SU-DHL-6 (cell line): ENCODE data around the gene PLA1A.
A peak's percentile ranks its signal among the peaks of the same experiment; 100 is the strongest.
"Not testable (repeated sequence)": the region's sequence is repeated elsewhere in the genome, so short reads cannot be mapped to it uniquely, and the experiment has no call there.

ENCODE experiments used
- H2AFZ ChIP-seq: fragments of 200-600 bp; sonication (generic); 2 replicates; pipeline ENCODE4 v1.6.1; 2014; ENCODE audit warnings: low read depth, mild to moderate bottlenecking, moderate library complexity, mixed read lengths, antibody characterized with exemption, low read length; ENCODE audit not compliant: severe bottlenecking
- H3F3A ChIP-seq: fragments of 200-600 bp; shearing (Covaris generic); 2 replicates; pipeline ENCODE4 v1.6.0; 2016; ENCODE audit warnings: antibody characterized with exemption, mild to moderate bottlenecking; ENCODE audit not compliant: insufficient read depth
- H3K27ac ChIP-seq: fragments of 200-600 bp; sonication (generic); 2 replicates; pipeline ENCODE4 v1.5.1; 2016; ENCODE audit warnings: low read depth, mild to moderate bottlenecking, low read length, moderate library complexity, mixed read lengths
- H3K27me3 ChIP-seq: fragments of 200-600 bp; sonication (generic), shearing (Covaris generic); 2 replicates; pipeline ENCODE4 v1.6.0; 2014; ENCODE audit warnings: mild to moderate bottlenecking, low read length
- H3K36me3 ChIP-seq: fragments of 200-600 bp; sonication (generic); 2 replicates; pipeline ENCODE4 v1.6.1; 2014; ENCODE audit warnings: mild to moderate bottlenecking, low read length, mixed read lengths
- H3K4me2 ChIP-seq: fragments of 300-600, 200-600 bp; shearing (Covaris generic), sonication (generic); 2 replicates; pipeline ENCODE4 v1.6.0; 2014; ENCODE audit warnings: low read length, low read depth, mild to moderate bottlenecking; ENCODE audit not compliant: poor library complexity, severe bottlenecking
- H3K4me3 ChIP-seq: fragments of 200-600 bp; sonication (generic); 2 replicates; pipeline ENCODE4 v1.5.1; 2014; ENCODE audit warnings: antibody characterized with exemption, low read length, mild to moderate bottlenecking, mixed read lengths; ENCODE audit not compliant: insufficient read depth, poor library complexity, severe bottlenecking
- H3K79me2 ChIP-seq: fragments of 200-600 bp; sonication (generic); 2 replicates; pipeline ENCODE4 v1.6.1; 2014; ENCODE audit warnings: mild to moderate bottlenecking, low read length, moderate library complexity; ENCODE audit not compliant: insufficient read depth
- H3K9ac ChIP-seq: fragments of 200-600 bp; sonication (generic); 2 replicates; pipeline ENCODE4 v1.7.0; 2014; ENCODE audit warnings: mild to moderate bottlenecking, low read length
- H3K9me2 ChIP-seq: fragments of 200-600 bp; sonication (generic); replicated peaks from 2 replicates; pipeline ENCODE4 v1.6.1; 2014; ENCODE audit warnings: low read length; ENCODE audit not compliant: insufficient read depth
- H3K9me3 ChIP-seq: fragments of 200-600 bp; sonication (generic); 2 replicates; pipeline ENCODE4 v1.6.1; 2014; ENCODE audit warnings: low read length, mixed read lengths; ENCODE audit not compliant: insufficient read depth
- H4K20me1 ChIP-seq: fragments of 200-600 bp; sonication (generic); 2 replicates; pipeline ENCODE4 v1.6.1; 2014; ENCODE audit warnings: low read depth, mild to moderate bottlenecking, antibody characterized with exemption, low read length, moderate library complexity, mixed read lengths
- EZH2phosphoT487 ChIP-seq: fragments of 200-600 bp; sonication (generic), shearing (Covaris generic); conservative IDR thresholded peaks from 2 replicates; pipeline ENCODE4 v1.6.1; 2018; ENCODE audit warnings: mild to moderate bottlenecking, antibody characterized with exemption, low read length, moderate library complexity, mixed read lengths
- TF ChIP-seq, protein P1 (sequence below): fragments of 200-600 bp; sonication (generic); IDR thresholded peaks from one replicate; pipeline ENCODE4 v1.5.1; 2017; ENCODE audit warnings: antibody characterized with exemption, mild to moderate bottlenecking, low read length, moderate library complexity; ENCODE audit not compliant: insufficient read depth, poor library complexity, severe bottlenecking

Gene PLA1A

DNA sequence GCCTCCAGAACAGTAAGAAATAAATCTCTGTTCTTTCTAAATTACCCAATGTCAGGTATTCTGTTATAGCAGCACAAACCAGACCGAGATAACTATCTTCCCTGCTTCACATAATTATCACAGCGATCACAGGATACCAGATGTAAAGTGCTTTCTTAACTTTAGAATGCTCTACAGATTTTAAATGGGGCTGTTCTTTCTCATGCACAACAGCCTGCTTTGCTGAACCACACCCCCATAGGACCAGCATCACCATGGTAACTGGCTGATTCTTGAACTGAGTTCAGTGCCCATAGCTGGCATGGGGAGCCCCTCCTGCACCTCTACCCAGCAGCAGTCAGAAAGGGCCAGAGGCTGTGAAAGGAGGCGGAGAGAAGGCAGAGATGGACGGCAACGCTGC, 46.1 kb upstream of the PLA1A start:
- Histone ChIP-seq H3K9me3 (no peaks in the 10 kb centered on the region), H3K9me2 (no peaks in the 10 kb centered on the region), H3K9ac (no peak overlapping the region), H3K4me3 (no peak overlapping the region), H3F3A (no peaks in the 10 kb centered on the region; the same call in 1 of the 2 replicates), H3K27ac (no peak overlapping the region), H3K36me3 (peaks cover 18% of the 10 kb centered on the region), H3K4me2 (no peak overlapping the region), H3K27me3 (no peaks in the 10 kb centered on the region), H2AFZ (no peak overlapping the region), H3K79me2 (peaks cover 85% of the 10 kb centered on the region), H4K20me1 (no peaks in the 10 kb centered on the region)
- TF ChIP-seq, protein P1, sequence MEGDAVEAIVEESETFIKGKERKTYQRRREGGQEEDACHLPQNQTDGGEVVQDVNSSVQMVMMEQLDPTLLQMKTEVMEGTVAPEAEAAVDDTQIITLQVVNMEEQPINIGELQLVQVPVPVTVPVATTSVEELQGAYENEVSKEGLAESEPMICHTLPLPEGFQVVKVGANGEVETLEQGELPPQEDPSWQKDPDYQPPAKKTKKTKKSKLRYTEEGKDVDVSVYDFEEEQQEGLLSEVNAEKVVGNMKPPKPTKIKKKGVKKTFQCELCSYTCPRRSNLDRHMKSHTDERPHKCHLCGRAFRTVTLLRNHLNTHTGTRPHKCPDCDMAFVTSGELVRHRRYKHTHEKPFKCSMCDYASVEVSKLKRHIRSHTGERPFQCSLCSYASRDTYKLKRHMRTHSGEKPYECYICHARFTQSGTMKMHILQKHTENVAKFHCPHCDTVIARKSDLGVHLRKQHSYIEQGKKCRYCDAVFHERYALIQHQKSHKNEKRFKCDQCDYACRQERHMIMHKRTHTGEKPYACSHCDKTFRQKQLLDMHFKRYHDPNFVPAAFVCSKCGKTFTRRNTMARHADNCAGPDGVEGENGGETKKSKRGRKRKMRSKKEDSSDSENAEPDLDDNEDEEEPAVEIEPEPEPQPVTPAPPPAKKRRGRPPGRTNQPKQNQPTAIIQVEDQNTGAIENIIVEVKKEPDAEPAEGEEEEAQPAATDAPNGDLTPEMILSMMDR: no peak
- TF ChIP-seq EZH2phosphoT487: no peak

DNA sequence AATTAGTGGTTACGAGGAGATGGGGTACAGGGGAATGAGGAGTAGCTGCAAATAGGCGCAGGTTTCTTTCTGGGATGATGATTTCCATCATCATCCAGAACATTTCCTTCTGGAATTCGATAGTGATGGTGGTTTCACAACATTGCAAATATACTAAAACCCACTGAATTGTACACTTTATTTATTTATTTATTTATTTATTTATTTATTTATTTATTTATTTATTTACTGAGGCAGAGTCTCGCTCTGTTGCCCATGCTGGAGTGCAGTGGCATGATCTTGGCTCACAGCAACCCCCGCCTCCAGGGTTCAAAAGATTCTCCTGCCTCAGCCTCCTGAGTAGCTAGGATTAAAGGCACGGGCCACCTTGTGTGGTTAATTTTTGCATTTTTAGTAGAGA, 44.8 kb upstream of the PLA1A start:
- not testable (repeated sequence) for H3K9me3 ChIP-seq, H3K4me2 ChIP-seq, H3K27ac ChIP-seq, H3K4me3 ChIP-seq, H3K9me2 ChIP-seq, H4K20me1 ChIP-seq, H3F3A ChIP-seq, H2AFZ ChIP-seq, H3K27me3 ChIP-seq, H3K9ac ChIP-seq
- Histone ChIP-seq H3K79me2 (peaks cover 90% of the 10 kb centered on the region), H3K36me3 (peaks cover 25% of the 10 kb centered on the region)

DNA sequence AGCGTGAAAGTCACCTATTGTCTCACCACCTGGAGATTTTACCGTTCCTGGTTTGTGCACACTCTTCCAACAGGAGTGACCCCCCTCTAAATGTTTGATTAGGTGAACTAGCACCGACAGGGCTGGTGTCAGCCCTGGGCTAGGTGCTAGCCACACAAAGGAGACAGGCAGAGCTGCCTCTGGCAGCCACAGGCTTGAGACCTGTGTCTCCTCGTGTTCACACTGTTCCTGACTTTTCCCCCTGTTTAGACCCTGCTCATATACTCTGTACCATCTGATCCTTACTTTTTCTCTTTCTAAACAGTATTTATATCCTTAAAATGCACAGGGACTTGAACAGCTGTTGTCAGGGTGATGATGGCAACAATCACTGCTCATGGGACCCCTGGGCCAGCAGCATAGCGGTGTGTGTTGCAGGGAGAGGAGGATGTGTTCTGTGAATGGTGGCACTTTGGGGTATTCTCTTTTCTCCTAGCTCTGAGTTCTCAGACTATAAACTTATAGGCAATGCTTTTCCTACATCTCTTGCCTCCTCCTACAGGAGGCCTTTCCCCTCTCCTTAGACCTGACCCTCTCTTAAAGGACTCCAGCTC, 43.8 kb upstream of the PLA1A start:
- H3K4me2 ChIP-seq: peak overlapping the region; percentile 68
- peak overlapping the region; percentile 77; the same call in 1 of the 2 replicates for H3K9ac ChIP-seq
- no peaks in the 10 kb centered on the region for H3K27me3 ChIP-seq

DNA sequence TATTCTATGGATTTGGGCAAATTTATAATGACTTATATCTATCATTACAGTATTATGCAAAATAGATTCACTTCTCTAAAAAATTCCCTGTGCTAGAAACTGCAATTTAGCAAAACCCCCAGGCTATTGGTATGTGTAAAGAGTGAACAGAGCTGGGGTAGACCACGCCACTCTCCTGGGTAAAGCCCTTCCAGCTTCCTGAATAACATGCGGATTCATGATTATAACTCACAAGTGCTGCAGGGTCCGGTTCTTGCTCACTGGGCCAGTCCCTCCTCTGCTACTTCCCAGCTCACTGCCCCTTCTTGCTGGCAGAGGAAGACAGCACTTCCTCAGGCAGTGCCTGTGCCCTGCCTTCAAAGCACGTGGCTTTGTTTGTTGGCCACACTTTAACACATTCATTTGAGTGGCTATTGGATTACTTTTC, 42.4 kb upstream of the PLA1A start:
- no peaks in the 10 kb centered on the region for H4K20me1 ChIP-seq
- peaks cover 10% of the 10 kb centered on the region for H3F3A ChIP-seq
- no peaks in the 10 kb centered on the region for H3K9me2 ChIP-seq
- H2AFZ ChIP-seq: no peak overlapping the region
- no peaks in the 10 kb centered on the region for H3K9me3 ChIP-seq
- H3K27ac ChIP-seq: peak overlapping the region; percentile 96
- peak overlapping the region; percentile 62 for H3K4me3 ChIP-seq
- peaks cover 17% of the 10 kb centered on the region for H3K36me3 ChIP-seq
- H3K79me2 ChIP-seq: peaks cover 87% of the 10 kb centered on the region
- no peaks in the 10 kb centered on the region for H3K27me3 ChIP-seq
- peak overlapping the region; percentile 77 for H3K9ac ChIP-seq
- TF ChIP-seq, protein P1: no peak
- TF ChIP-seq EZH2phosphoT487: no peak
- peak overlapping the region; percentile 68 for H3K4me2 ChIP-seq

More for the DNA sequence above, 43.8 kb upstream of the PLA1A start:
- Histone ChIP-seq H3K9me2 (no peaks in the 10 kb centered on the region), H2AFZ (no peak overlapping the region), H3K79me2 (peaks cover 94% of the 10 kb centered on the region), H3K4me3 (no peak overlapping the region), H3K36me3 (peaks cover 25% of the 10 kb centered on the region), H3F3A (peaks cover 3% of the 10 kb centered on the region), H3K9me3 (no peaks in the 10 kb centered on the region), H4K20me1 (no peaks in the 10 kb centered on the region), H3K27ac (peak overlapping the region; percentile 96)
- no peak for TF ChIP-seq EZH2phosphoT487
- TF ChIP-seq, protein P1: no peak
